Stimulated activated CD4-positive, alpha-beta T cell treated with anti-CD3 and anti-CD28 coated beads, Interleukin-1b, Interleukin-23, amount 100 ng/mL, for 1 hour (primary cell): ENCODE data around the gene MAFB.

Experiments used
- DNase-seq, 2 donors: peaks; one replicate each; pipeline ENCODE4 v3.0.0-alpha.2; 2020; ENCODE audit warnings: low read depth in 2 of 2

MAFB gene

DNA sequence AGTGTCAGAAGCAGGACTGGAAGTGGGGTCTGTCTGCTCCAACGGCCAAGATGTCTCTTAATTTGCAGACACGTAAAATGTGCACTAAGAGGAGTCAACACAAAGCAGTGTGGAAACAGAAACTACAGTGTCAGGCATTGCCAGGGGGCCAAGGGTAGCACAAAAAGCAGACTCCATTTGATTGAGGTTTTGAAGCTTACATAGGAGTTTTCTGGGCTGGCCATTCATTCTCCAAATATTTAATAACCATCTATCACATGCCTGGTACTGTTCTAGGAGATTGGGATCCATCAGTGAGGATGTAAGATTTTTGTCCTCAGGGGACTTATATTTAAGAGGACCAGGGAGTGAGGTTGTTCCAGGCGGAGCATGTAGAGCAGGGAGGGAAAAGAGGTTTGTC lies 29.5 kb downstream of the MAFB start:
- DNase-seq = no peak

DNA sequence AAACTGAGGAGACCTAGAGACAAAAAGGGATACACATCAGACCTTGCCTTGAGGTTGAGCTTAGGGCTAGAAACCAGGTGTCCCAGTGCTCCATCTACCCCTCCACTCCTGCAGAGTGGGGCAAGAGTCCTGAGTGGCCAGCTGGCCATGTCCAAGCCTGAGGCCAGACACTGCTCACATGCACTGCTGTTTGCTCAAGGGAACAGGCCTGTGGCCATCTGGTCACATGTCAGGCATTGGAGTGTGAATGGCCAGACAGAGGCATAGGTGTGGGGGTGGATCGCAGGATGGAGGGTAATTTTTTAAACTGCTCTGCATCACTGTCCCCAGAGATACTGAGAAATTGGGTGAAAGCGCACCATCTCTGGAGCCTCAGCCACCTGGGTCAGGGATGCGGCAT lies 30.5 kb downstream of the MAFB start:
- no peak for DNase-seq

DNA sequence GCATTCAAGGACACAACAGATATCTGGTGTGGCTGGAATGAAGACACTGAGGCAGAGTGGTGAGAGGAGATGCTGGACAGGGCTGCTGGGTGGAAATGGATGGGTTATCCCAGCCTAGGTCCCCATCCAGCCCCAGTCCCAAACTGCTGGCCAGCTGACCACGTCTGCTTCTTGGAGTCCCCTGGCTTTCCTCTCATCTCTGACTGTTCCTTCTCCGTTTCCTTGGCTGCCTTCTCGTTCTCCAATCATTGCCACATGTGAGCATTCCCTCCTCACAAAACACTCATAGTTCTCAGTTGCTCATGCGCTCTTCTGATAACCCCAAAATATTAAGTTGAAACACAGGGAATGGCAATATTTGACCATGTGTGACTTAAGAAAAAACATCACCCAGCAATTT lies 31.5 kb downstream of the MAFB start:
- DNase-seq = no peak

DNA sequence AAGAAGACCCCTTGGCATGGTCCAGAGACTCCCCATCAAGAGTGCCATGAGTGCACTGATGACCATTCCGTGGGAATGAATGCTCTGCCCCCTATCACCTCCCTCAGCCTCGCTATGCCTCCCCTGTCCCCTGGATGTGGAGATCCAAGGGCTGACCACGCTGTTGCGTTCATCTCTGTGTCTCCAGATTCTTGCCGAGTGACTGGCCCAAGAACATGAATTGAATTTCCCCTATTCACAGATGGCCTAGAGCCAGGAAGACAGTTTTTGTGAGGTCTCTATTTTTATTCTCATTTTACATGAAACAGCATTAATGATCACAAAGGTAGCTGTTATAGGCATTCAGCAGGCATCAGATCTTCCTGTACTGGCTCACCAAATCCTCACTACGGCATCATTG lies 33.6 kb downstream of the MAFB start:
- no peak for DNase-seq

DNA sequence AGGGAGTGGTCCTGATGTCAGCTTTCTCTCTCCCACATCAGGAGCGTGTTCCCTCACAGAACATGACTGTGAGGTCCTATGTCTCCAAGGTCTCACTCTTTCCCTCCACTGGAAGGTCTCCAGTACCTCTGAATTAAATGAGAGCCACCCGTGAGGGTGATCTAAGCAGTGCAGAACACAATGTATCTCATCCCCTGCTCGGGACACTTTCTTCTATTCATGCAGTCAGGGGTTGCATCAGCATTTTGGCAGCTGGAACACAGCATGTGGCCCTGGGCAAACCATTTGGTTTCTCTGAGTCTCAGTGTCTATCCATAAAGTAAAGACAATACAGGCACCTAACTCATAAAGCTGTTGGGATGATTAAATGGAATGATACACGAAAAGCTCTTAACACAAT lies 34.2 kb downstream of the MAFB start:
- no peak for DNase-seq

DNA sequence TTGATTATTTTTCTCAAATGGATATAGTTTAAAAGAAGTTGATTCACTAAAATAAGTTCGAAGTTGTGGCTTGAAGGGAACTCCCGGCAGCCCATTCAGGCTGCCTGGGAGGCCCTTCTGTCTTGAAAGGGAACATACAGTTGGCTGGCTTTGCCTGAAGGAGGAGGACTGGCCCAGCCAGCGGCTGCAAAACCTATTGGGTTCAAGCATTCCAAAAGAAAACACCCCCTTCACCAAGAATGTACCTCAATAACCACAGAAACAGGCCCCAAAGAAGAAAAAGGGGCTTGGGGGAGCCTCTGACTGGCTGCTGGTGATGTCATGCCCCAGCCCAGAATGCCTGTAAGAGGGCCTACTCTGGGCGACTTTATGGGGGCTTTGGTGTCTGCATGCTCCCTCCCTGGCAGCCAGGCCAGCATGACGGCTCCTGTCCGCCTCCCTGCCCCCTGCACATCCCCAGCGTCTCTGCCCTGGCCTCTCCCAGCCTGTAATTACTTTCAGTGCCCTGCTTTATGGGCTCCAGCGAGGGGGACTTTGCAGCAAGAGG lies 36.5 kb downstream of the MAFB start:
- no peak for DNase-seq

DNA sequence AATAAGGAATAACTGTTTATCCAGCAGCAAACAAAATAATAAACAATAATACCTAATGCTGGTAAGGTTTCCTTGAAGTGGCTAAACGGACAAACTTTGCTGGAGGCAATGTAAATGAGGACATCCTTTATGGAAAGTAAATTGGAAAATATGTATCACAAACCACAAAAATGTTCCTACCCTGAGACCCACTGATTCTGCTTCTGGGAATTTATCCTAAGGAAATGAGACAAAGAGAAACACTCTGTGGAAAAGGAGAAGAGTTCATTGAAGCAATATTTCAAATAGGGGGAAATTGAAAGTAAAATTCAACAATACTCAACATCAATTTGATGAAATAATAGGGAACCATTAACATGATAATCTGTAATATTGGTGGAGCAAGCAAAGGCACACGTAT lies 37.9 kb downstream of the MAFB start:
- no peak for DNase-seq

DNA sequence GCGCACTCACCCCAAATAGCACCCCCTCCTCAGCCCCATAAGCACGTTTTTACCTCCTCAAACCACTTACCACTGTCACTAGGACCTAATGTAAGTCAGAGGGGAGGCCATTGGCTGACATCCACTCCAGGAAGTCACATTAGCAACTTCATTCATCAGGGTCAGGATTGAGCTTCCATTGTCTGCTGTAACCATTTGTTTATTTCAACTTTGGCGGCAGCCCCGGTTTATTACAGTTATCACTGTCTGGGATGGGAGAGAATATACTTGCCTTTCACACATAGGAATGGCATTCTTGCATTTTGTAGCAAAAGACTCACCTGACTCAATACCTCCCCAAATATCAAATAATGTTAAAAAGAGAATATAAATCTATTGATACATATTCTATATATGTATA lies 38.3 kb downstream of the MAFB start:
- no peak for DNase-seq

DNA sequence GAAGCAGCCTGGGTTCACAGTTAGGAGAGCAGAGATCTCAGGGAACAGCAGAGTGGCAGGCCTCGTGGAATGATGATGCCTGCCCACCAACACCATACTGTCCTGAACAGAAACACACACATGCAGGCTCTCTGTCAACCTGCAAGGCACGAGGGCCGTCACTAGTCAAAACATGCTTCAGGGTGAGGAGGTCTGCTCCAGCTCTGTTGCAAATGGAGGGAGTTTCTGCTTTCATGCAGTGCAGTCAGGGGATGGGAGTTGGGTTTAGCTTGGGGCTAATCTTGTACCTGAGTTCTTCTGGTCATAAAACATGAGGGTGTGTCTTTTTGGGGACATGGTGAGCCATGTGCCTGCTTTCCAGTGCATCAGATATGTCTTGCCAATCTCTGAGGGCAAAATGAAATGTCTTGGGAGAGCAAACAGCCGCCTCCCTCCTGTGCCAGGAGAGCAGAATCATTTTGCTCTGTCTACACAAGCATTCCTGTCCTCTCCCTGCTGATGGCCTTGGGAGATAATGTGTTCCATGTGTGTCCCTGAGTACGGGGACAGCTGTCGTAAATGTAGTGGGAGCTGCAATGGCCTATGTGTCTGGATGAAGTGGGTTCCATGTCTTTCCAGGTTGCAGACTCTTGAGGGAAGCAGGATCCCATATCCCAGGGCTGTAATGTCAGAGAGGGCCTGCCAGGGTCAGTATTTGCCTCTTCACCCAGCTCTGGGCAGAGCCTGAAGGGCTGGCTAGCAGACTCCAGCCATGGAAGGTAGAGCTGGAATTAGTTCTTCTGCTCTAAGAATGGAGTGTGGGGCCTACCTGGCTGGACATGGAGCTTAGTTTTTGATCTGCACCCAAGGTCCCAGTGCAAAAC lies 40.6 kb downstream of the MAFB start:
- no peak for DNase-seq

DNA sequence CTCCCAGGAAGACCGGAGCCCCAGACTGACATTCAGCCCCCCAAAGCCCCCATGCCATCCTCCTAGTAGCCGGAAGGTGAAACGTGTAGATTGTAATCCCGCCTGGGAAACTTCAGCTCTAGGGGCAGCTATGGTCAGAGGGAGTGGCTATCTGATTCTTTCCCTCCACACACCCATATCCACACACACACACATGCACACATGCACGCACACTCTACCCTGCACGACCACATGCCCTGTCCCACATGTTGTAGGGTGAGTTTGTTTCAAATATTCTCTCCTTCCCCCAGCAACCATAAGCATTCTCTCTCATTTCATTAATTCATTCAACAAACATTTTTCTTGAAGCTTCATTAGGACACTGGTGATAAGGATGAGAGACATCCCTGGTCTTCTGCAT lies 42.2 kb downstream of the MAFB start:
- no peak for DNase-seq

DNA sequence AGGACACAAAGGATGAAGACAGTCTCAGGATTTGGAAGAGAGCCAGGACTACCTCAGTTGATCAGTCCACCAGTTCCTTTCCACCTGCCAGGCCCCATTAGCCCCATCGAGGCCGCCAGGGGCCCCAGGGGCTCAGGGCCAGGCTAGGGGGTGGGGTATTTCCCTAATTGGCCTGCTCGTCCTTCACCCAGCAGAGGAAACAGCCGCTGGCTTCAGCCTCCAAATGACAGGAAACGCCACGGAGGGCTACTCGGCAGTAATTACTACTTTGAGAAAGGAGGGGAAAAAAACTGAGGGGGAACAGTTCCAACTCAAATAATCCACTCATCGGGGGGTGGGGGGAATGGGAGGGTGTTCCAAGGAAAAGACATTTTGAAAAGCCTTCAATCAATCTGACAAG lies 42.7 kb downstream of the MAFB start:
- DNase-seq = no peak

DNA sequence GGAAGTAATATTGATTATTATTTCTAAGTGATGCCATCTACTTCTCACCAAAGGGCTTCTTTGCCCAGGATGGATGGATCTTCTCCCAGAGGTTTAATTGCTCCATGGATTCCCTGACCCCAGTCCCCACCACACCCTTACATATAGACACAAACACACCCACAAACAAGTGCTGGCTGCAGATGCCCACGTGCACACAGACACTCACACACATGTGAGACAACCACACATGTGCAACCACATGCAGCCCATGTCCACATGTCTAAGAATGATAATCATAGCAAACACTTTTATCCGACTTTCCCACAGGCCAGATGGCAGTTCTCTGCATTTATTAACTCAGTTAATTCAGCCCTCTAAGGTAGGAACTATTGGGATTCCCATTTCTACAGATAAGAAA lies 44.2 kb downstream of the MAFB start:
- DNase-seq = no peak

DNA sequence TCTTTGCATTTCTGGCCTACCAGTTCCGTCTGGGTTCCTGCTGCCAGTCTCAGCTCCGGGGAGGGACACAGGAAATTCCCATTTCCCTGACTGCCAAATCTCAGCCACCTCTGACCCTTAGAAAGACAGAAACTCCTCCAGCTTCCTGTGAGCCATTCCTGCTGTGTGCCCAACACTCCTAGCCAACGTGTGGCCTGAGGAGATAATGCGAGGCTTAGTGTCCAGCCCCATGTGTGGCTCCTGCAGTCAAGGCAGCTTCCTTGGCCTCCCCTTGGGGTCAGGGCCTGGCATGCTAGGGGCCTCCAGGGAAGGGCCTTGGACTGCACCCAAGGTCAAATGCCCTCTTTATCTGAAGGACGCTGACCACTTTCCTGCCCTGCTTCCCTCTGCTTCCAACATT lies 45.1 kb downstream of the MAFB start:
- no peak for DNase-seq

DNA sequence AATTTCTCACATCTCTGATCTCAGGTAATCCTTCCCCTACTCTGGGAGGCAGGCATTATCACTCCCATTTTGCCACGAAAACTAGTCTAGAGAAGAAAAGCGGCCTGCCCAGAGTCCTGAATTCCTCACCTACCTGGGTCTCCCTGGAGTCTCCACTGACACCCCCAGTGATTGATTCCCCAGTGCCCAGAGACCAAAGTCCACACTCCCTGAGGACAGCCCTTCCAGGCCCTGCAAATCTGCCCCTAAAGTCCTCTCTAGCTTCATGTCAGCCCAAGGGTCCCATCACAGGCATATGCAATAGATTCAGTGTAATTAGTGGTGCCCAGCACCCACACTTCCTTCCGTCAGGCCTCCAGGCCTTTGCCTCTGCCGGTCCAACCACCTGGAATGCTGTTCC lies 47.2 kb downstream of the MAFB start:
- no peak for DNase-seq

DNA sequence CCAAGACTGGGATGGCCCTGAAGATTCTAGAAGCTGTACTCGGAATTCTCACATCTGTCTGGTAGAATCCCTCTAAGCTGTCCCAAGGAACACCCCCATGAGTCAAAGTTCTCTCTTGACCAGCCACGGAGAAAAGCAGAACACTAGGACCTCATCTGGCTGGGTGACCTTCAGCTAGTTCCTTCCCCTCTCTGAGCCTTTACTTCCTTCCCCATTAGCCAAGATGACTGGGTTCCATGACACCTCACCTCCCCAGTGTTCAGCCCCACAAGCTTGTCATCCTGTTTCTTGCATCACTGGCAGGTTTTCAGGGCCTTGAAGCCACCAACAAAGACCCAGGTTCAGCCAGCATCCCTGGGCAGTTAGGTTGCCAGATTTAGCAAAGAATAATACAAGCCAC lies 47.8 kb downstream of the MAFB start:
- no peak for DNase-seq

DNA sequence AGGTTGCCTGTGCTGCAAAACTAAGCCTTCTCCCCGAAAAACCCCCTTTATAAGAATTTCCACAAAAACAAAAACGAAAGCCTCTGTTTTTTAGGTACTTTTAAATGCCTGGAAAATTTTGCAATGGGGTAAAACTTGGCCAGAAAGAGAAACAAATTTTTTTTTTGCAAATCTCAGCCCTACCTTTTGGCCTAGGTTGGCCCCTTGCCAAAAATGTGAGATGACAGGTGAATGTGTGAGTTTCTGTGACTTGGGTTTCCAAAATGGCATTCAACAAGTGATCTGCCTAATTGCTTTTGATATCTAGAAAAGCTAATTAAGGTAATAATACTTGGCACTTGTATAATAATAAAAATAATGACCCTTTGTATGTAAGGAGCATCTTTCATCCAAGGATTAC lies 48.4 kb downstream of the MAFB start:
- DNase-seq = no peak

DNA sequence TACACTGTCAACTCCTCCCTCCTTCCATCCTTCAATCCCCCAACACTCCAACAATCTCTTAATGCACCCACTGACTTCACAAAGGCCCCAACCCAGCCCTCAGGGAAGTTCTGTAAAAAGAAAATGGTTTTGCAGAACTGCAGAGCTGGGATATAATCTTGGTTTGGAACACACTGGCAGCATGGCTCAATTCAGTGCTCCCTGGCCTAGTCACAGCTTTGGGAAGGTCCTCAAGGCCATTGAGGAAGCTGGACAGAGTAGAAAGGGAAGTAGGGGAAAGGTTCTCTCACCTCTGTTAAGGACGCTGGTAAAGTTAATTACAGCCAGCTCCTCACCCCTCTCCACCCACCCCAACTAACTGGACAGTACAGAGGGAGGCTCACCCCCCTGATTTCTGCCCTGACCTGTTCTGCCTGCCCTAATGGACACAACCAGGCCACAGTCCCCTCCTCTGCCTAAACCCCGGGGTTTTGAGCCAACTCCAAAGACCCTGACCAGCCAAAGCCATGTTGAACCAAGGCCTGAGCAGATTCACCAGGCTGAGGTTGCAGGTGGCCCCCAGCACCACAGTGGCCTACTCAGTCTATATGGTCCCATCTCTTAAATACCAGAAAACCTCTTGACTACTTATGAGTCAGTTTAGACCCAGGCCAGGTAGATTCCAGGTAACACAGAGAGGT lies 49.2 kb downstream of the MAFB start:
- DNase-seq = no peak

DNA sequence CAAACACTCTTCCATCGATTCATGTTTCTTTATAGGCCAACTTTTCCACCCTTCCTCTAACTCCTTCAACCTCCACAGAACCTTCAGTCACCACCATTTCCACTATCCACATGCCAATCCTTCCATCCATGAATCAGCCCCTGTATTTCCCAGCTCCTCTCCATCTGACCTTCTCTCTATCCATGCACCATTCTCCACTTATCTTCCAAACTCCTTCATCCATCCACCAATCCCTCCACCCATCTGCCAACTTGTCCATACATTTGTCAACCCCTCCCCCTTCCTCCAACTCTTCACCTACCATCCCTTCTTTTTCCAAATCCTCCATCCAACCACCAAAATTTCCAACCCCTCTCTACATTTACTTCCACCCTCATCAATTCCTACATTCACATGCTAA lies 49.9 kb downstream of the MAFB start:
- DNase-seq = no peak

DNA sequence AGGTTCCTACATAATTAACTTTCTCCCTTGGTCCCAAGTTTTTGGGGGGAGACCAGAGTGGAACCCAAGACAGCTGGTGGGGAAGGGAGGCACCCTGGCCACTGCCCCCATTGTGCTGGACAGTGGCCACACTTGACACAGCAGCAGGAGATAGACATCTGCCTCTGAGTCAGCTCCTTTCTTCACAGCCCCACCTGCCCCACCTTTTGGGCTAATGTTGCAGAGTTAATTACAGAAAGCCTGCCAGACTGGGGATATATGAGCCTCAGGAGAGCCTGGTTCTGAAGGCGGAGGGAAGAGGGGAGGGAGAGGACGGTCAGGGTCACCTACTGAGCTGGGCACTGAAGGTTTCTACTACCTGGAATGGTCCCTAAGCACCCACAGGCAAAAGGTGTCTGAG lies 50.6 kb downstream of the MAFB start:
- no peak for DNase-seq

DNA sequence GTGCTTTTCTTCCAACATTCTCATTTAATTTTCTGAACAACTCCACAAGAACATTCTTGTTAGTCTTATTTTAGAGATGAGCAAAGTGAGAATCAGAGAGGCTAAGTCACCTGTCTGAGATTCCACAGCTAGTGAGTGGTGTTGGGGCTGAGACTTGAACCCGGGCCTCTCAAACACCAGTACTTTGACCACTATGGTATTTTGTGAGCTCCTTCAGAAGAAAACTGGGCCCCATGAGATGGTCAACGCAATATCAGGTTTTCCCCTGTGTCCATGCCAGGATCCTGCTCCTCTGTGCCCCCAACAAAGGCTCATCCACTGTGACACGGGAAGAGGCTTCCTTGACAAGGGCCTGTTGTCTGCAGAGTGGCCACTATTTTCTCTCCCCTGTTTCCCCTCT lies 51.9 kb downstream of the MAFB start:
- DNase-seq = no peak

DNA sequence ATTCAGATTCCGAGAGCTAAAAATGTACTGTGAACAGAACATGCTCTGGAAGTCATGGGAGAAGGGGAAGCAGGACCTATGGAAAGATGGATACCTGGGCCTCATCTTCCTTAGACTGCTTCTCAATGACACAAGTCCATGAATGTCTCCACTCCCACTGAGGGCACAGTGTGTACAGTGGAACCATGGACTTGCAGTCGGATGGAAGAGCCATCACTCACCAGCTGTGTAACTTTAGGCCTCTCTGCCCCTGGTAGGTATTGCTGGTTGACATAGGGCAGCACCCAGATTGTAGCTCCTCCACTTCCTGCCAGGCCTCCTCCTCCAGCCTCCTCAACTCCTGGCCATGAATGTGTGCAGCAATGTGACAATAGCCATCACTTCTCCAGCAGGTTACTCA lies 52.5 kb downstream of the MAFB start:
- DNase-seq = no peak

DNA sequence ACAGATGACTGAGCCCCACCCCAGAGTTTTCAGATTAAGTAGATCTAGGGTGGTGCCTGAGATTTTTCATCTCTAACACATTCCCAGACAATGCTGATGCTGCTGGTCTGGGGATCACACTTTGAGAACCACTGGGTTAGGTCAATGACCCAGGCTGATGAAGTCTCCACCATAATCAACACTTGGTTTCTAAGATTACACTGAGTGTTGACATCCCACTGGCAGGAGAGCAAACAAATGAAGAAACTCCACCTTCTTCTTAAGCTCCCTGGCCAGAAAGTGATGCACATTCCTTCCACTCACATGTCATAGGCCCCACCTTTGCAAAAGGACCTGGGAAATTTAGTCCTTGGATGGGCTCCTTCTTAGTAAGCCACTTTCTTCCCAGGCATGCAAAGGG lies 53.1 kb downstream of the MAFB start:
- no peak for DNase-seq
